Osteoblast (primary cell): Measurements from ENCODE around the gene DTWD1. TPM values are rescaled to one million over a fixed set of nuclear protein-coding genes. Genes with fewer than 3 reads are reported as not detected.

Experiments used
- DNase-seq: peaks from one replicate; pipeline ENCODE4 v3.0.0; 2011; ENCODE audit warnings: low spot score, mixed read lengths; ENCODE audit not compliant: insufficient read length; ENCODE audit errors: missing footprints
- H2AFZ ChIP-seq: 2 replicates; pipeline ENCODE4 v1.6.0; 2011; ENCODE audit warnings: mild to moderate bottlenecking, low read length
- H3K27ac ChIP-seq: 2 replicates; pipeline ENCODE4 v1.5.1; 2011; ENCODE audit warnings: mild to moderate bottlenecking, low read depth, low read length, moderate library complexity
- H3K27me3 ChIP-seq: 2 replicates; pipeline ENCODE4 v1.6.0; 2012; ENCODE audit warnings: mild to moderate bottlenecking, control low read depth, inconsistent platforms, low read length, moderate library complexity; ENCODE audit not compliant: insufficient read depth
- H3K36me3 ChIP-seq: 2 replicates; pipeline ENCODE4 v1.5.1; 2011; ENCODE audit warnings: mild to moderate bottlenecking, low read length, control low read depth, moderate library complexity; ENCODE audit not compliant: insufficient read depth
- H3K4me1 ChIP-seq: 2 replicates; pipeline ENCODE4 v1.5.1; 2011; ENCODE audit warnings: mild to moderate bottlenecking, low read length, control low read depth, moderate library complexity; ENCODE audit not compliant: insufficient read depth
- H3K4me2 ChIP-seq: 2 replicates; pipeline ENCODE4 v1.6.0; 2011; ENCODE audit warnings: mild to moderate bottlenecking, low read length; ENCODE audit not compliant: insufficient read depth
- H3K4me3 ChIP-seq: fragments of 200-600 bp; sonication (generic); 3 replicates; pipeline ENCODE4 v1.5.1; 2012; ENCODE audit warnings: mild to moderate bottlenecking, low read length, inconsistent platforms; ENCODE audit not compliant: insufficient read depth
- H3K79me2 ChIP-seq: 2 replicates; pipeline ENCODE4 v1.6.0; 2012; ENCODE audit warnings: mild to moderate bottlenecking, low read length, control low read depth, inconsistent platforms; ENCODE audit not compliant: insufficient read depth
- H3K9me3 ChIP-seq: 2 replicates; pipeline ENCODE4 v1.5.1; 2011; ENCODE audit warnings: low read depth, low read length, control low read depth
- H4K20me1 ChIP-seq: 2 replicates; pipeline ENCODE4 v1.6.0; 2012; ENCODE audit warnings: mild to moderate bottlenecking, low read length, control low read depth; ENCODE audit not compliant: insufficient read depth
- total RNA-seq: library from RNA; depleted of rRNA; stranded (reverse); fragments of >200 nt; gene quantifications from 2 replicates; pipeline ENCODE4 v1.2.3, GENCODE V29; 2012
- TF ChIP-seq, protein P1 (sequence below): IDR thresholded peaks from 2 replicates; pipeline ENCODE4 v1.5.1; 2011; ENCODE audit warnings: mild to moderate bottlenecking, low read depth, low read length, moderate library complexity; ENCODE audit errors: extremely low read depth

The DTWD1 gene
- total RNA-seq, 1 donor: 37.6 TPM

DNA sequence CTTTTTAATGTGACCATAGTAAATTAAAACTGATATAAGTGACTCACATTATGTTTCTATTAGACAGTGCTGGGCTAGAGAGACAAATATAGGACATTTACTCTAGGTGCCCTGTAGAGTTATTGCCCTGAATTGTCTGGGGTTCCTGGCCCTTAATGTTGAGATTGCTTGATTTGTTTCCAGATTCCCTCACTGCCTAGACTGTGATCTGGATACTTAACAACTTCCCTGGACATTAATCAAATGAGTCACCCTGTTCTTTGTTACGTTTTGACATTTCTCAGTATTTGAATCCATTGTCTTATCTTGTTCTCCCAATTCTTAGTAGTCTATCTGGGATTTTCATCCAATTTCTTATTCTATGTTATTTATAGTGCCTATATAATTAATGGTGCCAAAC is 65.8 kb downstream of the DTWD1 start:
- no peaks in the 10 kb centered on the region for H3K36me3 ChIP-seq
- H4K20me1 ChIP-seq: no peaks in the 10 kb centered on the region
- DNase-seq: peak; percentile 3

DNA sequence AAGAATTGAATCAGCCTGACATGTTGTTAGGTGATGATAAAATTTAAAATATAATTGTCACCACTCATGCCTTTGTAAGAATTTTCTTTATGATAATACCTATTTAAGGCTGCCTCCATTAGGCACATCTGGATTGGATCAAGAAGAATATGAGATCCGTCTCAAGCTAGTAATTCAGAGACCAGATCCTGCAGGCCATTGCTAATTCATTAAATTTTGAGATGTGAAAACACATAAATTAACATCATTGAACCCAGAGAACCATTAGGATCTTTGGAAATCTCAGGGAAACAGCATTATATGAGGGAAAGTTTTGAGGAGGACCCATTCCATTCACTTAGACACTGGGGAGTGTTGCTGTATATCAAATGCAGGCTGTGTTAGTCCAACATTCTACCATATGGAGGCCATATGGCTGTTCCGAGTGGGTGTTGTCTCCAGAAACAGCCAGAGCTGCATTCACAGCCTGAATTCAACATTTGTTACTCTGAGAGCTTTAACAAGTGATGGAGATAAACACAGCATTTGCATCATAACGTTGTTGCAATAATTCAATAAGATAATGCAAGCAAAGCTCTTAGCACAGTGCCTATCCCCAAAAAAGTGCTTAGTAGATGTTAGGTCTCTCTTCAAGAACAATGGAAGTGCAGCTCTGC is 67.4 kb downstream of the DTWD1 start:
- DNase-seq: no peak
- Histone ChIP-seq H3K4me2 (no peak overlapping the region), H3K4me1 (peaks cover 13% of the 10 kb centered on the region), H3K27ac (no peak overlapping the region), H3K4me3 (no peak overlapping the region), H3K27me3 (no peaks in the 10 kb centered on the region), H3K79me2 (no peaks in the 10 kb centered on the region), H3K9me3 (no peaks in the 10 kb centered on the region), H4K20me1 (no peaks in the 10 kb centered on the region), H3K36me3 (no peaks in the 10 kb centered on the region), H2AFZ (no peak overlapping the region)
- TF ChIP-seq, protein P1, sequence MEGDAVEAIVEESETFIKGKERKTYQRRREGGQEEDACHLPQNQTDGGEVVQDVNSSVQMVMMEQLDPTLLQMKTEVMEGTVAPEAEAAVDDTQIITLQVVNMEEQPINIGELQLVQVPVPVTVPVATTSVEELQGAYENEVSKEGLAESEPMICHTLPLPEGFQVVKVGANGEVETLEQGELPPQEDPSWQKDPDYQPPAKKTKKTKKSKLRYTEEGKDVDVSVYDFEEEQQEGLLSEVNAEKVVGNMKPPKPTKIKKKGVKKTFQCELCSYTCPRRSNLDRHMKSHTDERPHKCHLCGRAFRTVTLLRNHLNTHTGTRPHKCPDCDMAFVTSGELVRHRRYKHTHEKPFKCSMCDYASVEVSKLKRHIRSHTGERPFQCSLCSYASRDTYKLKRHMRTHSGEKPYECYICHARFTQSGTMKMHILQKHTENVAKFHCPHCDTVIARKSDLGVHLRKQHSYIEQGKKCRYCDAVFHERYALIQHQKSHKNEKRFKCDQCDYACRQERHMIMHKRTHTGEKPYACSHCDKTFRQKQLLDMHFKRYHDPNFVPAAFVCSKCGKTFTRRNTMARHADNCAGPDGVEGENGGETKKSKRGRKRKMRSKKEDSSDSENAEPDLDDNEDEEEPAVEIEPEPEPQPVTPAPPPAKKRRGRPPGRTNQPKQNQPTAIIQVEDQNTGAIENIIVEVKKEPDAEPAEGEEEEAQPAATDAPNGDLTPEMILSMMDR: no peak

More for the DNA sequence above, 65.8 kb downstream of the DTWD1 start:
- H3K79me2 ChIP-seq: no peaks in the 10 kb centered on the region
- H3K27me3 ChIP-seq: no peaks in the 10 kb centered on the region
- no peak overlapping the region for H3K4me3 ChIP-seq
- H2AFZ ChIP-seq: no peak overlapping the region
- no peaks in the 10 kb centered on the region for H3K4me1 ChIP-seq
- TF ChIP-seq, protein P1: no peak
- H3K4me2 ChIP-seq: no peak overlapping the region
- no peak overlapping the region for H3K27ac ChIP-seq
- H3K9me3 ChIP-seq: no peaks in the 10 kb centered on the region

DNA sequence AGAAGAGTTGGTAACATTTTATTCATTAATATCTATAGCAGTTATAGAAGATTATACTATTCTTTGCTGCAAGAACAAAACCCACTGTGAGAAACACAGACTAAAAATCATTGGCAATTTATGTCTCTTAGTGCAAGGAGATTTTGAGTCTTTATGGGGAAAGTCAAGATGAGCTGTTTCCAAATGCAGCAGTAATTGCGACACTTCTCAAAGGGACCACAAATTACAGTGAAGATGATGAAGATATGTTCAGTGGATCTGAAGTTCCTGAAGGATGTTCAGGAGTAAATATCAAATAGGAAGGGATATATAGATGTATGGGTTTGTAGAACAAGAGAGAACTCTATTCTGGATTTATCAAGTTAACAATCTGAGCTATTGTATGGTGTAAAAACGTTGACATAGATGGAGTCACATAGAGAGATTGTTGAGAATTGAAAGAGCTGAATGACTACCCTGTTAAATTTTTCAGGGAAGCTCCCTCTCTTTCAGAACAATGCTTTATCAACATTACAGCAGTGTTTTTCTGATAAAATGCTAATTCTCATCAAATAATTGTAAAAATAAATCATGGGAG is 71.8 kb downstream of the DTWD1 start:
- TF ChIP-seq, protein P1: no peak
- Histone ChIP-seq H2AFZ (peak overlapping the region; percentile 30), H3K36me3 (no peaks in the 10 kb centered on the region), H3K9me3 (no peaks in the 10 kb centered on the region), H4K20me1 (no peaks in the 10 kb centered on the region), H3K4me2 (no peak overlapping the region), H3K4me3 (no peak overlapping the region), H3K4me1 (peaks cover 33% of the 10 kb centered on the region), H3K27ac (no peak overlapping the region), H3K27me3 (no peaks in the 10 kb centered on the region), H3K79me2 (no peaks in the 10 kb centered on the region)
- DNase-seq: no peak

DNA sequence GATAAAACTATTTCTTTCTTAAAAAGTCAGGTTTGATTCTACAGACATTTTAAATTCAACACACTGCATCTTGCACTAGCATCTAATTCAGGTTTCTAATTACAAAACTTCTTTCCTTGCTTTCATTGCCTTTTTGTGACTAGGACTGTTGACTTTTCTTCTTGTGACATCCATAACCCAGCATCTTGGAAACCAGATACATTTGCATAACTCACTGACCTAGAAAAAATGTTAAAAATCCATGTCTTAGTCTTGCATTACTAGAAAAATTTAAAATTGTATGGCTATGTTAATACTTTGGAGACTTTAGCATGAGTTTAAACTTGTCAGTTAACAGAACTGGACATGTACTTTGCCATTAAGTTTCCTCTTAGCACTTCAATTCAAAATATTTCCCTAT is 72.7 kb downstream of the DTWD1 start:
- Histone ChIP-seq H3K9me3 (no peaks in the 10 kb centered on the region), H3K79me2 (no peaks in the 10 kb centered on the region), H4K20me1 (no peaks in the 10 kb centered on the region), H2AFZ (no peak overlapping the region), H3K4me2 (no peak overlapping the region), H3K36me3 (no peaks in the 10 kb centered on the region), H3K4me1 (peaks cover 33% of the 10 kb centered on the region), H3K4me3 (no peak overlapping the region), H3K27me3 (no peaks in the 10 kb centered on the region), H3K27ac (no peak overlapping the region)
- TF ChIP-seq, protein P1: no peak
- peak; percentile 14 for DNase-seq
